Measurements from ENCODE around the gene LRP2. TPM values are rescaled to one million over a fixed set of nuclear protein-coding genes. Genes with fewer than 3 reads are reported as not detected.

The LRP2 gene
- total and polyA plus RNA-seq, 4 donors = 2.3 to 7.4 (median 3.5) TPM

- Histone ChIP-seq H3K4me1 (ENCODE audit: control insufficient read depth, insufficient read depth, low read length) (no peaks in the 10 kb centered on the region), H3K27me3 (ENCODE audit: control insufficient read depth, insufficient read depth, low read length) (no peaks in the 10 kb centered on the region), H3K36me3 (ENCODE audit: control insufficient read depth, insufficient read depth, low read length) (no peaks in the 10 kb centered on the region), H3K27ac (ENCODE audit: low read depth, low read length) (no peak overlapping the region), H3K4me3 (ENCODE audit: low read depth, low read length) (no peak overlapping the region), H3K9me3 (ENCODE audit: control insufficient read depth, insufficient read depth, low read length) (no peaks in the 10 kb centered on the region)
- whole genome bisulfite sequencing (ENCODE audit: insufficient coverage) = no CpG with 5 or more reads among the region's 2 CpGs
- peak in 2 of 6 donors; percentile 10 to 47 for DNase-seq (ENCODE audit: low read depth in 4 of 6, low spot score in 6 of 6)
Observed at GRCh38 chr2:169354244-169354643, 8.1 kb downstream of the LRP2 start.

GRCh38 chr2:169351725-169352124 lies 10.6 kb downstream of the LRP2 start:
- DNase-seq (ENCODE audit: low read depth in 4 of 6, low spot score in 6 of 6) = no peak
- Histone ChIP-seq H3K36me3 (ENCODE audit: control insufficient read depth, insufficient read depth, low read length) (no peaks in the 10 kb centered on the region), H3K27ac (ENCODE audit: low read depth, low read length) (no peak overlapping the region), H3K9me3 (ENCODE audit: control insufficient read depth, insufficient read depth, low read length) (no peaks in the 10 kb centered on the region), H3K27me3 (ENCODE audit: control insufficient read depth, insufficient read depth, low read length) (no peaks in the 10 kb centered on the region), H3K4me3 (ENCODE audit: low read depth, low read length) (no peak overlapping the region), H3K4me1 (ENCODE audit: control insufficient read depth, insufficient read depth, low read length) (no peaks in the 10 kb centered on the region)
- WGBS (ENCODE audit: insufficient coverage) = 84% methylated on average over 3 of the region's 4 CpGs

GRCh38 chr2:169349535-169349934 lies 12.8 kb downstream of the LRP2 start:
- H3K27me3 ChIP-seq (ENCODE audit: control insufficient read depth, insufficient read depth, low read length) = no peaks in the 10 kb centered on the region
- H3K27ac ChIP-seq (ENCODE audit: low read depth, low read length) = no peak overlapping the region
- no peaks in the 10 kb centered on the region for H3K4me1 ChIP-seq (ENCODE audit: control insufficient read depth, insufficient read depth, low read length)
- H3K9me3 ChIP-seq (ENCODE audit: control insufficient read depth, insufficient read depth, low read length) = no peaks in the 10 kb centered on the region
- H3K4me3 ChIP-seq (ENCODE audit: low read depth, low read length) = no peak overlapping the region
- H3K36me3 ChIP-seq (ENCODE audit: control insufficient read depth, insufficient read depth, low read length) = no peaks in the 10 kb centered on the region
- no peak for DNase-seq (ENCODE audit: low read depth in 4 of 6, low spot score in 6 of 6)
- WGBS (ENCODE audit: insufficient coverage) = 100% methylated on average over 1 of the region's 2 CpGs

- 27% methylated on average over 1 of the region's 6 CpGs for WGBS (ENCODE audit: insufficient coverage)
Observed at GRCh38 chr2:169348321-169349024, 13.9 kb downstream of the LRP2 start.

GRCh38 chr2:169345486-169346437 lies 16.6 kb downstream of the LRP2 start:
- no peak overlapping the region for H3K4me3 ChIP-seq (ENCODE audit: low read depth, low read length)
- H3K27me3 ChIP-seq (ENCODE audit: control insufficient read depth, insufficient read depth, low read length) = no peaks in the 10 kb centered on the region
- H3K27ac ChIP-seq (ENCODE audit: low read depth, low read length) = no peak overlapping the region
- DNase-seq (ENCODE audit: low read depth in 4 of 6, low spot score in 6 of 6) = no peak
- H3K4me1 ChIP-seq (ENCODE audit: control insufficient read depth, insufficient read depth, low read length) = no peaks in the 10 kb centered on the region
- no peaks in the 10 kb centered on the region for H3K9me3 ChIP-seq (ENCODE audit: control insufficient read depth, insufficient read depth, low read length)
- 24% methylated on average over 3 of the region's 7 CpGs for WGBS (ENCODE audit: insufficient coverage)
- no peaks in the 10 kb centered on the region for H3K36me3 ChIP-seq (ENCODE audit: control insufficient read depth, insufficient read depth, low read length)

More at GRCh38 chr2:169348321-169349024, 13.9 kb downstream of the LRP2 start:
- DNase-seq (ENCODE audit: low read depth in 4 of 6, low spot score in 6 of 6) = peak in 1 of 6 donors; percentile 42
- H3K9me3 ChIP-seq (ENCODE audit: control insufficient read depth, insufficient read depth, low read length) = no peaks in the 10 kb centered on the region
- H3K4me1 ChIP-seq (ENCODE audit: control insufficient read depth, insufficient read depth, low read length) = no peaks in the 10 kb centered on the region
- H3K4me3 ChIP-seq (ENCODE audit: low read depth, low read length) = no peak overlapping the region
- no peak overlapping the region for H3K27ac ChIP-seq (ENCODE audit: low read depth, low read length)
- H3K27me3 ChIP-seq (ENCODE audit: control insufficient read depth, insufficient read depth, low read length) = no peaks in the 10 kb centered on the region
- no peaks in the 10 kb centered on the region for H3K36me3 ChIP-seq (ENCODE audit: control insufficient read depth, insufficient read depth, low read length)

GRCh38 chr2:169344736-169345485 lies 17.4 kb downstream of the LRP2 start:
- no peak overlapping the region for H3K27ac ChIP-seq (ENCODE audit: low read depth, low read length)
- H3K4me1 ChIP-seq (ENCODE audit: control insufficient read depth, insufficient read depth, low read length) = no peaks in the 10 kb centered on the region
- WGBS (ENCODE audit: insufficient coverage) = 100% methylated on average over 1 of the region's 5 CpGs
- H3K36me3 ChIP-seq (ENCODE audit: control insufficient read depth, insufficient read depth, low read length) = no peaks in the 10 kb centered on the region
- no peaks in the 10 kb centered on the region for H3K27me3 ChIP-seq (ENCODE audit: control insufficient read depth, insufficient read depth, low read length)
- DNase-seq (ENCODE audit: low read depth in 4 of 6, low spot score in 6 of 6) = no peak
- H3K4me3 ChIP-seq (ENCODE audit: low read depth, low read length) = no peak overlapping the region
- no peaks in the 10 kb centered on the region for H3K9me3 ChIP-seq (ENCODE audit: control insufficient read depth, insufficient read depth, low read length)

GRCh38 chr2:169343202-169343601 lies 19.1 kb downstream of the LRP2 start:
- no peak overlapping the region for H3K4me3 ChIP-seq (ENCODE audit: low read depth, low read length)
- no peaks in the 10 kb centered on the region for H3K36me3 ChIP-seq (ENCODE audit: control insufficient read depth, insufficient read depth, low read length)
- no peaks in the 10 kb centered on the region for H3K9me3 ChIP-seq (ENCODE audit: control insufficient read depth, insufficient read depth, low read length)
- H3K27me3 ChIP-seq (ENCODE audit: control insufficient read depth, insufficient read depth, low read length) = no peaks in the 10 kb centered on the region
- no peak overlapping the region for H3K27ac ChIP-seq (ENCODE audit: low read depth, low read length)
- no peaks in the 10 kb centered on the region for H3K4me1 ChIP-seq (ENCODE audit: control insufficient read depth, insufficient read depth, low read length)
- DNase-seq (ENCODE audit: low read depth in 4 of 6, low spot score in 6 of 6) = no peak

- H3K36me3 ChIP-seq (ENCODE audit: control insufficient read depth, insufficient read depth, low read length) = no peaks in the 10 kb centered on the region
- no peaks in the 10 kb centered on the region for H3K27me3 ChIP-seq (ENCODE audit: control insufficient read depth, insufficient read depth, low read length)
- H3K4me1 ChIP-seq (ENCODE audit: control insufficient read depth, insufficient read depth, low read length) = no peaks in the 10 kb centered on the region
- H3K4me3 ChIP-seq (ENCODE audit: low read depth, low read length) = no peak overlapping the region
- H3K27ac ChIP-seq (ENCODE audit: low read depth, low read length) = no peak overlapping the region
- H3K9me3 ChIP-seq (ENCODE audit: control insufficient read depth, insufficient read depth, low read length) = no peaks in the 10 kb centered on the region
- no CpG with 5 or more reads among the region's 2 CpGs for WGBS (ENCODE audit: insufficient coverage)
- peak in 2 of 6 donors; percentile 9 to 44 for DNase-seq (ENCODE audit: low read depth in 4 of 6, low spot score in 6 of 6)
Observed at GRCh38 chr2:169339657-169340056, 22.7 kb downstream of the LRP2 start.

- no peak for DNase-seq (ENCODE audit: low read depth in 4 of 6, low spot score in 6 of 6)
- H3K27me3 ChIP-seq (ENCODE audit: control insufficient read depth, insufficient read depth, low read length) = no peaks in the 10 kb centered on the region
Observed at GRCh38 chr2:169336695-169337094, 25.6 kb downstream of the LRP2 start.

More at GRCh38 chr2:169336695-169337094, 25.6 kb downstream of the LRP2 start:
- 84% methylated on average over 3 of the region's 5 CpGs for WGBS (ENCODE audit: insufficient coverage)
- H3K4me1 ChIP-seq (ENCODE audit: control insufficient read depth, insufficient read depth, low read length) = no peaks in the 10 kb centered on the region
- H3K27ac ChIP-seq (ENCODE audit: low read depth, low read length) = no peak overlapping the region
- H3K36me3 ChIP-seq (ENCODE audit: control insufficient read depth, insufficient read depth, low read length) = no peaks in the 10 kb centered on the region
- no peaks in the 10 kb centered on the region for H3K9me3 ChIP-seq (ENCODE audit: control insufficient read depth, insufficient read depth, low read length)
- H3K4me3 ChIP-seq (ENCODE audit: low read depth, low read length) = no peak overlapping the region

All from spinal cord (tissue), 10 donors.